K562 (cell line): Measurements from ENCODE around the gene ANTKMT. TPM values are rescaled to one million over a fixed set of nuclear protein-coding genes. Genes with fewer than 3 reads are reported as not detected.

Experiments used
- ATAC-seq: fragments of 200-7000 bp; cut with Tn5 transposase; 3 replicates; pipeline ENCODE4 v1.9.1; 2020; ENCODE audit warnings: moderate library complexity
- BruUV-seq: library from RNA; stranded (reverse); fragments of 400-500 nt; replicated peaks from 2 replicates; lab custom pipeline; 2021; lab: Mats Ljungman, UMichigan
- CTCF ChIA-PET: fragments of 300-600 bp; formaldehyde crosslinking; extraction: SDS; loops from one replicate; lab custom pipeline; 2021; ENCODE audit warnings: low intra/inter-chr PET ratio; lab: Yijun Ruan, JAX
- POLR2A ChIA-PET: fragments of 300-600, 350-650 bp; sonication (Branson Sonifier 250); formaldehyde crosslinking; extraction: SDS; loops from one replicate; lab custom pipeline; 2021; ENCODE audit warnings: antibody characterized with exemption, inconsistent platforms; lab: Yijun Ruan, JAX
- DNase-seq, 4 experiments: peaks; one replicate each; pipeline versions ENCODE4 v3.0.0 to v3.0.0-alpha.2; 2011 to 2018; ENCODE audit warnings: low spot score in 3 of 4, mixed read lengths in 3 of 4; ENCODE audit errors: extremely low read depth in 1 of 4
- FAIRE-seq: peaks from 2 replicates; lab custom pipeline; 2011; peaks lifted over from hg19 to GRCh38; lab: Jason Lieb, UNC
- H2AFZ ChIP-seq: 2 replicates; pipeline ENCODE4 v1.6.0; 2011; ENCODE audit warnings: low read depth, low read length, control low read depth, inconsistent platforms
- H3K27ac ChIP-seq: fragments of 200-600 bp; 3 replicates; pipeline ENCODE4 v1.8.0; 2011; ENCODE audit warnings: low read depth, mild to moderate bottlenecking, control low read depth, inconsistent platforms, low read length, moderate library complexity, mixed read lengths; ENCODE audit errors: extremely low read depth
- H3K27me3 ChIP-seq, 2 experiments: fragments of 300-600 bp in 1 of 2; 2 replicates in 1 of 2; 3 replicates in 1 of 2; pipeline versions ENCODE4 v1.6.0 to v1.8.0; 2011; ENCODE audit warnings: inconsistent platforms in 2 of 2, low read length in 2 of 2, mild to moderate bottlenecking in 1 of 2, mixed read lengths in 1 of 2, moderate library complexity in 1 of 2; ENCODE audit not compliant: control insufficient read depth in 2 of 2, insufficient read depth in 2 of 2
- H3K36me3 ChIP-seq: fragments of 300-600 bp; 3 replicates; pipeline ENCODE4 v1.8.0; 2011; ENCODE audit warnings: mild to moderate bottlenecking, low read length, inconsistent platforms; ENCODE audit not compliant: control insufficient read depth, insufficient read depth
- H3K4me1 ChIP-seq, 2 experiments: fragments of 200-600 bp in 1 of 2; replicated peaks in 1 of 2; 2 replicates in 1 of 2; 3 replicates in 1 of 2; pipeline versions ENCODE4 v1.5.1 to v1.8.0; 2011; ENCODE audit warnings: inconsistent platforms in 2 of 2, low read length in 2 of 2, mild to moderate bottlenecking in 1 of 2, mixed read lengths in 1 of 2, moderate library complexity in 1 of 2; ENCODE audit not compliant: control insufficient read depth in 2 of 2, insufficient read depth in 2 of 2
- H3K4me2 ChIP-seq: 2 replicates; pipeline ENCODE4 v1.6.1; 2011; ENCODE audit warnings: low read length, control low read depth, inconsistent platforms, mixed read lengths; ENCODE audit not compliant: insufficient read depth
- H3K4me3 ChIP-seq: fragments of 200-600 bp; sonication (generic), shearing (Covaris generic); 2 replicates; pipeline ENCODE4 v1.5.1; 2016; ENCODE audit warnings: control low read depth, inconsistent platforms
- H3K79me2 ChIP-seq: fragments of 200-600 bp; 3 replicates; pipeline ENCODE4 v1.8.0; 2011; ENCODE audit warnings: low read length, inconsistent platforms; ENCODE audit not compliant: control insufficient read depth, insufficient read depth
- H3K9ac ChIP-seq, 2 experiments: 2 replicates each; pipeline versions ENCODE4 v1.6.0 to v1.6.1; 2011; ENCODE audit warnings: low read depth in 2 of 2, low read length in 2 of 2, control low read depth in 1 of 2, inconsistent platforms in 1 of 2, mild to moderate bottlenecking in 1 of 2, mixed read lengths in 1 of 2; ENCODE audit not compliant: insufficient read depth in 1 of 2
- H3K9me1 ChIP-seq: one replicate; pipeline ENCODE4 v1.6.0; 2011; ENCODE audit warnings: inconsistent platforms, mild to moderate bottlenecking, low read length, moderate library complexity; ENCODE audit not compliant: control insufficient read depth, insufficient read depth
- H3K9me3 ChIP-seq: replicated peaks from 2 replicates; pipeline ENCODE4 v1.5.1; 2011; ENCODE audit warnings: low read depth, low read length, inconsistent platforms; ENCODE audit not compliant: control insufficient read depth, insufficient read depth
- H4K20me1 ChIP-seq: replicated peaks from 2 replicates; pipeline ENCODE4 v1.6.1; 2011; ENCODE audit warnings: low read length, inconsistent platforms, mixed read lengths; ENCODE audit not compliant: control insufficient read depth, insufficient read depth
- CBX1 ChIP-seq: sonication (generic); IDR thresholded peaks from 2 replicates; pipeline ENCODE4 v1.6.1; 2016; ENCODE audit warnings: antibody characterized with exemption, low read depth, mild to moderate bottlenecking
- CHCHD3 ChIP-seq: fragments of 250-450 bp; sonication (Bioruptor Pico); IDR thresholded peaks from 2 replicates; pipeline ENCODE4 v2.1.2; 2022; ENCODE audit warnings: mild to moderate bottlenecking
- CTBP1 ChIP-seq: fragments of 450-650 bp; IDR thresholded peaks from 2 replicates; pipeline ENCODE4 v1.6.1; 2016; ENCODE audit warnings: borderline replicate concordance
- DACH1 ChIP-seq: fragments of 450-650 bp; IDR thresholded peaks from 2 replicates; pipeline ENCODE4 v1.6.1; 2018; ENCODE audit not compliant: partially characterized antibody
- ELF4 ChIP-seq: fragments of 450-650 bp; formaldehyde crosslinking; IDR thresholded peaks from 2 replicates; pipeline ENCODE4 v1.4.0; 2022; ENCODE audit warnings: missing genetic modification characterization
- NELFE ChIP-seq: IDR thresholded peaks from 2 replicates; pipeline ENCODE4 v1.6.1; 2011; ENCODE audit warnings: mild to moderate bottlenecking; ENCODE audit not compliant: insufficient read depth, insufficient read length
- SMC3 ChIP-seq: conservative IDR thresholded peaks from 2 replicates; pipeline ENCODE4 v1.6.1; 2011; ENCODE audit warnings: low read depth, low read length, improper control_type of control experiment; ENCODE audit not compliant: insufficient read depth
- SRF ChIP-seq, 2 experiments: fragments of 250-450, 450-650 bp in 1 of 2; sonication (Bioruptor Pico) in 1 of 2; sonication (generic) in 1 of 2; formaldehyde crosslinking; IDR thresholded peaks; 2 replicates each; pipeline versions ENCODE4 v1.5.0 to v1.5.1; 2020 to 2022; ENCODE audit warnings: mild to moderate bottlenecking in 1 of 2, missing genetic modification reagents in 1 of 2
- TCFL5 ChIP-seq: fragments of 250-450 bp; sonication (Bioruptor Pico); conservative IDR thresholded peaks from 2 replicates; pipeline ENCODE4 v1.6.1; 2021; ENCODE audit warnings: mild to moderate bottlenecking, moderate library complexity, matching md5 sums
- TEAD4 ChIP-seq, 2 experiments: sonication (generic) in 1 of 2; formaldehyde crosslinking in 1 of 2; IDR thresholded peaks; 2 replicates each; pipeline versions ENCODE4 v1.6.1 to v1.8.0; 2012 to 2022; ENCODE audit warnings: borderline replicate concordance in 1 of 2, inconsistent platforms in 1 of 2, low read length in 1 of 2, mild to moderate bottlenecking in 1 of 2, missing genetic modification reagents in 1 of 2
- THRA ChIP-seq: fragments of 450-650 bp; IDR thresholded peaks from 2 replicates; pipeline ENCODE4 v1.6.1; 2017; ENCODE audit warnings: mild to moderate bottlenecking, moderate library complexity
- ZBTB17 ChIP-seq: fragments of 450-650 bp; formaldehyde crosslinking; IDR thresholded peaks from 2 replicates; pipeline ENCODE4 v1.4.0; 2020; ENCODE audit warnings: mild to moderate bottlenecking
- ZBTB34 ChIP-seq: fragments of 250-450 bp; sonication (Bioruptor Pico); IDR thresholded peaks from 2 replicates; pipeline ENCODE4 v1.8.0; 2021; ENCODE audit warnings: mild to moderate bottlenecking, moderate library complexity
- ZNF212 ChIP-seq: fragments of 450-650 bp; formaldehyde crosslinking; IDR thresholded peaks from 2 replicates; pipeline ENCODE4 v1.4.0; 2020; ENCODE audit warnings: mild to moderate bottlenecking
- ZNF24 ChIP-seq: fragments of 450-650 bp; IDR thresholded peaks from 2 replicates; pipeline ENCODE4 v1.6.1; 2016
- ZNF3 ChIP-seq: fragments of 250-450 bp; sonication (Bioruptor Pico); IDR thresholded peaks from 2 replicates; pipeline ENCODE4 v1.5.0; 2021; ENCODE audit warnings: mild to moderate bottlenecking, moderate library complexity
- ZNF395 ChIP-seq: fragments of 200-800 bp; sonication (Bioruptor generic); IDR thresholded peaks from 2 replicates; pipeline ENCODE4 v1.6.1; 2017; ENCODE audit warnings: missing genetic modification characterization, missing compliant biosample characterization
- ZNF76 ChIP-seq: fragments of 250-450 bp; sonication (Bioruptor Pico); IDR thresholded peaks from 2 replicates; pipeline ENCODE4 v1.4.0; 2020; ENCODE audit warnings: mild to moderate bottlenecking, moderate library complexity, borderline replicate concordance
- WGBS: fragments of 100-300 bp; shearing (Covaris generic); methylation state at CpG from one replicate; pipeline ENCODE4 v1.1.6; 2016; ENCODE audit warnings: low coverage, mixed read lengths; ENCODE audit not compliant: insufficient coverage; ENCODE audit errors: missing lambda C conversion rate; 5-methylcytosine and 5-hydroxymethylcytosine counted together
- in situ Hi-C: fragments of 300-500 bp; cut with MboI; formaldehyde crosslinking; loops from 4 replicates; pipeline ENCODE4 v1.15.0; 2018; ENCODE audit warnings: inconsistent platforms, mixed read lengths
- intact Hi-C: fragments of 100-400 bp; cut with micrococcal nuclease; formaldehyde crosslinking; loops from 2 replicates; pipeline ENCODE4 v1.14.2; 2022
- polyA plus RNA-seq, 8 experiments: library from polyadenylated mRNA; depleted of rRNA in 4 of 8; stranded (reverse) in 5 of 8; unstranded in 3 of 8; fragments of >200 nt; fragmentation: Nextera tagmentation in 2 of 8; fragmentation: Illumina TruSeq in 1 of 8; extraction: Ambion mirVana in 2 of 8; extraction: Trizol in 1 of 8; gene quantifications; 2 replicates each; pipeline versions ENCODE4 v1.2.1 to v1.2.3, GENCODE V29; 2011 to 2014; ENCODE audit warnings: inconsistent platforms in 1 of 8, missing spikeins in 1 of 8
- total RNA-seq, 7 experiments: library from RNA; depleted of rRNA in 6 of 7; stranded (reverse); fragments of >200 nt in 6 of 7; fragmentation: Illumina TruSeq in 2 of 7; extraction: Trizol in 2 of 7; gene quantifications; 2 replicates each; pipeline versions ENCODE4 v1.2.1 to v1.2.3, GENCODE V29; 2011 to 2021; ENCODE audit warnings: low replicate concordance in 1 of 7

ANTKMT gene
- total and polyA plus RNA-seq, 9 of the 15 experiments (the other 6 are each of a cell fraction or from before 2014, with no cell fraction given) = 0.58 to 217 (median 19.1) TPM

GRCh38 chr16:764184-764750 lies 43.3 kb downstream of the ANTKMT start:
- Histone ChIP-seq H3K27ac (no peak overlapping the region), H4K20me1 (0 out of 2 replicates have a peak, but pooled peaks cover 3% of the 10 kb centered on the region), H3K79me2 (no peaks in the 10 kb centered on the region), H3K9me1 (no peaks in the 10 kb centered on the region), H3K9ac (no peak overlapping the region), H3K4me3 (no peak overlapping the region), H3K9me3 (no peaks in the 10 kb centered on the region), H3K4me1 (peaks cover 0 to 84% of the 10 kb centered on the region in 2 experiments; a peak in 2 of 5 replicates), H3K4me2 (no peak overlapping the region), H3K27me3 (peaks cover 0 to 6% of the 10 kb centered on the region in 2 experiments; a peak in 1 of 5 replicates), H2AFZ (no peak overlapping the region), H3K36me3 (no peaks in the 10 kb centered on the region)
- ChIA-PET CTCF (no interaction called here), POLR2A (no interaction called here)
- no peak for ATAC-seq
- in situ Hi-C loops = no loop called here
- no peak for TF ChIP-seq ZNF3 (CRISPR knock-in tag)
- TF ChIP-seq NELFE = no peak
- no peak for TF ChIP-seq ZNF212 (CRISPR knock-in tag)
- TF ChIP-seq CBX1 = no peak
- TF ChIP-seq ZNF24 = no peak
- TF ChIP-seq ZNF395 = no peak
- no peak for TF ChIP-seq THRA
- TF ChIP-seq ZBTB34 = no peak
- TF ChIP-seq ELF4 (CRISPR knock-in tag) = no peak
- TF ChIP-seq CTBP1 = no peak
- TF ChIP-seq DACH1 = no peak
- TF ChIP-seq ZNF76 (CRISPR knock-in tag) = no peak
- TF ChIP-seq SRF (CRISPR knock-in tag; IDR thresholded peaks at IDR 0.05) = no peak
- TF ChIP-seq TEAD4 (IDR thresholded peaks at IDR 0.05; ENCODE audit: low read length) = no peak
- no peak for TF ChIP-seq TEAD4 (CRISPR knock-in tag; IDR thresholded peaks at IDR 0.05; ENCODE audit: borderline replicate concordance)
- no peak for TF ChIP-seq CHCHD3 (CRISPR knock-in tag)
- no peak for TF ChIP-seq SMC3
- TF ChIP-seq ZBTB17 = no peak
- no peak for TF ChIP-seq TCFL5 (CRISPR knock-in tag)
- WGBS = 19% methylated on average over 13 of the region's 20 CpGs
- FAIRE-seq = no peak
- BruUV-seq = no TSS peak
- intact Hi-C loops = no loop called here
- no peak for DNase-seq
